ENCODE measurements around the gene KANSL1.

DNA sequence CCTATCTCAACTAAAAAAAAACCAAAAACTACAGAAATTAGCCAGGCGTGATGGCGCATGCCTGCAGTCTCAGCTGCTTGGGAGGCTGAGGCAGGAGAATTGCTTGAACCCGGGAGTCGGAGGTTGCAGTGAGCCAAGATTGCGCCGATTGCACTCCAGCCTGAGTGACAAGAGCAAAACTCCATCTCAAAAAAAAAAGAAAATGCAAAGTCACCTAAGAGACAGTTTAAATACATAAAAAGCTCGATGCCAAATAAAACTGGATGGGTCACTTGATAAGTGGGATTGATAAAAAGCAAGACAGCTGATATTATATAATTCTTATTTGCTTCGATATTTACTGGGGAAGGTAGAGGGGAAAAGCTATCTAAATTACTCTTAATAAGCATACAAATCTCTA is 15.8 kb upstream of the KANSL1 start:
- TF ChIP-seq EP300 (IDR thresholded peaks at IDR 0.05) (no peak), POLR2A (IDR thresholded peaks at IDR 0.05) (no peak)
